DND-41 (cell line): ENCODE data around the gene CLDN24.

Source experiments
- EZH2 ChIP-seq: IDR thresholded peaks from 3 replicates; pipeline ENCODE4 v1.6.1; 2012; ENCODE audit warnings: borderline replicate concordance, low read depth, mild to moderate bottlenecking, moderate library complexity, low read length, inconsistent platforms; ENCODE audit not compliant: severe bottlenecking
- TF ChIP-seq, protein P1 (sequence below): IDR thresholded peaks from 2 replicates; pipeline ENCODE4 v1.5.1; 2012; ENCODE audit warnings: borderline replicate concordance, low read length, moderate library complexity, mild to moderate bottlenecking; ENCODE audit not compliant: poor library complexity, severe bottlenecking; ENCODE audit errors: extremely low read depth

DNA sequence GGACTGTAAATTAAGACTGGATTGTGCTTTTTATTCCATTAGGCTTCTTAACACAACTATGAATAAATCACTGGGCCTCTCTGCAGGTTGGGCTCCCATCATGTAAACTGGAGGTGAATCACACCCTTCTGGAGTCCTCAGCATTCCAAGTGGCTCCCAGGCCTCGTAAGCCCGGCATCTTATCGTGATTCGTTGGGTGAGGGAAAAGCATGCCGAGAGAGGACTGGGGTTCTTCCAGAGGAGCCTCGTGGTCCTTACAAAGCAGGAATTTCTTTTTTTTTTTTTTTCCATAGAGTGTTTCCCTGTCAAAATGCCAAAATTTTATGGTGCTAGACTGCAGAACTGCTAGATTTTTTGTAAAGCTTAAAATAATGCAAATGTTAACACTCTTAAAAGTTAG, 22.2 kb downstream of the CLDN24 start:
- TF ChIP-seq, protein P1, sequence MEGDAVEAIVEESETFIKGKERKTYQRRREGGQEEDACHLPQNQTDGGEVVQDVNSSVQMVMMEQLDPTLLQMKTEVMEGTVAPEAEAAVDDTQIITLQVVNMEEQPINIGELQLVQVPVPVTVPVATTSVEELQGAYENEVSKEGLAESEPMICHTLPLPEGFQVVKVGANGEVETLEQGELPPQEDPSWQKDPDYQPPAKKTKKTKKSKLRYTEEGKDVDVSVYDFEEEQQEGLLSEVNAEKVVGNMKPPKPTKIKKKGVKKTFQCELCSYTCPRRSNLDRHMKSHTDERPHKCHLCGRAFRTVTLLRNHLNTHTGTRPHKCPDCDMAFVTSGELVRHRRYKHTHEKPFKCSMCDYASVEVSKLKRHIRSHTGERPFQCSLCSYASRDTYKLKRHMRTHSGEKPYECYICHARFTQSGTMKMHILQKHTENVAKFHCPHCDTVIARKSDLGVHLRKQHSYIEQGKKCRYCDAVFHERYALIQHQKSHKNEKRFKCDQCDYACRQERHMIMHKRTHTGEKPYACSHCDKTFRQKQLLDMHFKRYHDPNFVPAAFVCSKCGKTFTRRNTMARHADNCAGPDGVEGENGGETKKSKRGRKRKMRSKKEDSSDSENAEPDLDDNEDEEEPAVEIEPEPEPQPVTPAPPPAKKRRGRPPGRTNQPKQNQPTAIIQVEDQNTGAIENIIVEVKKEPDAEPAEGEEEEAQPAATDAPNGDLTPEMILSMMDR = no peak
- TF ChIP-seq EZH2 = no peak
